IMR-90 (cell line): Measurements from ENCODE around the gene E2F4. TPM values are rescaled to one million over a fixed set of nuclear protein-coding genes. Genes with fewer than 3 reads are reported as not detected.

ENCODE experiments used
- ATAC-seq: fragments of 200-7000 bp; cut with Tn5 transposase; 2 replicates; pipeline ENCODE4 v1.9.1; 2020; ENCODE audit warnings: low read depth, mild to moderate bottlenecking, moderate library complexity
- BruUV-seq: library from RNA; stranded (reverse); fragments of 400-500 nt; replicated peaks from 2 replicates; lab custom pipeline; 2021; lab: Mats Ljungman, UMichigan
- CTCF ChIA-PET: fragments of 300-600 bp; formaldehyde crosslinking; extraction: SDS; loops from one replicate; lab custom pipeline; 2021; ENCODE audit warnings: antibody characterized with exemption; lab: Yijun Ruan, JAX
- POLR2A ChIA-PET: fragments of 300-600 bp; sonication (Branson Sonifier 250); formaldehyde crosslinking; loops from one replicate; lab custom pipeline; 2022; ENCODE audit warnings: antibody characterized with exemption; ENCODE audit not compliant: unreplicated experiment; lab: Charles Lee
- DNase-seq: peaks from one replicate; pipeline ENCODE4 v3.0.0; 2013
- H2AFZ ChIP-seq: replicated peaks from 2 replicates; pipeline ENCODE3; 2013; ENCODE audit warnings: low read length, mild to moderate bottlenecking; ENCODE audit not compliant: poor library complexity
- H2AK5ac ChIP-seq: 2 replicates; pipeline ENCODE4 v1.6.1; 2013; ENCODE audit warnings: low read depth, low read length, inconsistent platforms
- H2AK9ac ChIP-seq: replicated peaks from 2 replicates; pipeline ENCODE3; 2013; ENCODE audit warnings: mild to moderate bottlenecking, low read depth, low read length, moderate library complexity; ENCODE audit not compliant: poor library complexity
- H2BK120ac ChIP-seq: 2 replicates; pipeline ENCODE4 v1.6.1; 2013; ENCODE audit warnings: low read depth, low read length, inconsistent platforms
- H2BK15ac ChIP-seq: 3 replicates; pipeline ENCODE4 v1.6.1; 2013; ENCODE audit warnings: low read depth, low read length, inconsistent platforms
- H2BK20ac ChIP-seq: 2 replicates; pipeline ENCODE4 v1.6.1; 2013; ENCODE audit warnings: low read depth, mild to moderate bottlenecking, inconsistent platforms, low read length, moderate library complexity
- H2BK5ac ChIP-seq: 2 replicates; pipeline ENCODE4 v1.6.1; 2013; ENCODE audit warnings: mild to moderate bottlenecking, low read depth, low read length, inconsistent platforms; ENCODE audit not compliant: poor library complexity, severe bottlenecking
- H3K14ac ChIP-seq: replicated peaks from 2 replicates; pipeline ENCODE4 v1.6.1; 2013; ENCODE audit warnings: low read depth, low read length, inconsistent platforms
- H3K18ac ChIP-seq: 2 replicates; pipeline ENCODE4 v1.6.1; 2013; ENCODE audit warnings: low read depth, low read length, control low read depth
- H3K23ac ChIP-seq: 2 replicates; pipeline ENCODE4 v1.6.1; 2013; ENCODE audit warnings: low read depth, low read length, inconsistent platforms
- H3K27ac ChIP-seq: 2 replicates; pipeline ENCODE4 v1.5.1; 2013; ENCODE audit warnings: mild to moderate bottlenecking, control low read depth, low read length; ENCODE audit not compliant: insufficient read depth
- H3K27me3 ChIP-seq: 2 replicates; pipeline ENCODE4 v1.6.1; 2013; ENCODE audit warnings: low read length; ENCODE audit not compliant: control insufficient read depth, insufficient read depth
- H3K36me3 ChIP-seq: 2 replicates; pipeline ENCODE4 v1.6.1; 2013; ENCODE audit warnings: low read length, mixed read lengths; ENCODE audit not compliant: control insufficient read depth, insufficient read depth
- H3K4ac ChIP-seq: 2 replicates; pipeline ENCODE4 v1.6.1; 2013; ENCODE audit warnings: low read depth, low read length, inconsistent platforms
- H3K4me1 ChIP-seq: 2 replicates; pipeline ENCODE4 v1.6.1; 2013; ENCODE audit warnings: low read length, mixed read lengths; ENCODE audit not compliant: control insufficient read depth, insufficient read depth
- H3K4me2 ChIP-seq: 2 replicates; pipeline ENCODE4 v1.6.1; 2013; ENCODE audit warnings: low read depth, mild to moderate bottlenecking, control low read depth, low read length, moderate library complexity
- H3K4me3 ChIP-seq: 2 replicates; pipeline ENCODE4 v1.5.1; 2013; ENCODE audit warnings: low read depth, mild to moderate bottlenecking, control low read depth, low read length, moderate library complexity; ENCODE audit not compliant: insufficient read depth
- H3K56ac ChIP-seq: 2 replicates; pipeline ENCODE4 v1.6.1; 2013; ENCODE audit warnings: low read length, inconsistent platforms; ENCODE audit not compliant: insufficient read depth; ENCODE audit errors: extremely low read depth
- H3K79me1 ChIP-seq, 2 experiments: 2 replicates each; pipeline ENCODE4 v1.6.1; 2013; ENCODE audit warnings: low read length in 2 of 2, inconsistent platforms in 1 of 2, low read depth in 1 of 2
- H3K9ac ChIP-seq: 2 replicates; pipeline ENCODE4 v1.6.1; 2013; ENCODE audit warnings: low read depth, low read length, control low read depth
- H3K9me1 ChIP-seq: 2 replicates; pipeline ENCODE4 v1.6.1; 2013; ENCODE audit warnings: low read length, inconsistent platforms; ENCODE audit not compliant: insufficient read depth
- H3K9me3 ChIP-seq: 2 replicates; pipeline ENCODE4 v1.6.1; 2013; ENCODE audit warnings: low read length; ENCODE audit not compliant: control insufficient read depth, insufficient read depth
- H4K20me1 ChIP-seq: 2 replicates; pipeline ENCODE4 v1.6.1; 2013; ENCODE audit warnings: low read length, inconsistent platforms; ENCODE audit not compliant: insufficient read depth
- H4K5ac ChIP-seq: 2 replicates; pipeline ENCODE4 v1.6.1; 2013; ENCODE audit warnings: mild to moderate bottlenecking, low read depth, low read length, control low read depth
- H4K8ac ChIP-seq, 2 experiments: 2 replicates each; pipeline ENCODE4 v1.6.1; 2013; ENCODE audit warnings: low read depth in 2 of 2, low read length in 2 of 2, control low read depth in 1 of 2, inconsistent platforms in 1 of 2
- H4K91ac ChIP-seq: 2 replicates; pipeline ENCODE4 v1.6.1; 2013; ENCODE audit warnings: low read depth, low read length, inconsistent platforms; ENCODE audit not compliant: insufficient read depth
- BHLHE40 ChIP-seq: fragments of 150-350 bp; IDR thresholded peaks from 2 replicates; pipeline ENCODE4 v1.6.1; 2016; ENCODE audit warnings: mild to moderate bottlenecking, low read depth, low read length
- CEBPB ChIP-seq: IDR thresholded peaks from 2 replicates; pipeline ENCODE4 v1.6.1; 2012; ENCODE audit warnings: low read depth, low read length, improper control_type of control experiment
- CHD1 ChIP-seq: IDR thresholded peaks from 2 replicates; pipeline ENCODE4 v1.6.1; 2012; ENCODE audit warnings: low read depth, low read length, improper control_type of control experiment
- CTCF ChIP-seq: conservative IDR thresholded peaks from 2 replicates; pipeline ENCODE4 v1.5.1; 2012; ENCODE audit warnings: mild to moderate bottlenecking, low read depth, low read length, improper control_type of control experiment
- FOS ChIP-seq: fragments of 150-350 bp; IDR thresholded peaks from 2 replicates; pipeline ENCODE4 v1.6.1; 2016; ENCODE audit warnings: low read depth, low read length
- MAFK ChIP-seq: IDR thresholded peaks from 2 replicates; pipeline ENCODE4 v1.6.1; 2012; ENCODE audit warnings: low read depth, low read length, improper control_type of control experiment
- MAZ ChIP-seq: IDR thresholded peaks from 2 replicates; pipeline ENCODE4 v1.6.1; 2012; ENCODE audit warnings: low read depth, mild to moderate bottlenecking, low read length, improper control_type of control experiment, moderate library complexity, borderline replicate concordance
- MXI1 ChIP-seq: IDR thresholded peaks from 2 replicates; pipeline ENCODE4 v1.6.1; 2012; ENCODE audit warnings: low read depth, mild to moderate bottlenecking, low read length, moderate library complexity, borderline replicate concordance
- NFE2L2 ChIP-seq: fragments of 150-350 bp; IDR thresholded peaks from 2 replicates; pipeline ENCODE4 v1.6.1; 2016; ENCODE audit warnings: low read depth, mild to moderate bottlenecking, low read length
- POLR2A ChIP-seq: IDR thresholded peaks from 2 replicates; pipeline ENCODE4 v1.6.1; 2012; ENCODE audit warnings: mild to moderate bottlenecking, low read depth, low read length
- RAD21 ChIP-seq: IDR thresholded peaks from 2 replicates; pipeline ENCODE4 v1.6.1; 2012; ENCODE audit warnings: low read length, improper control_type of control experiment
- RCOR1 ChIP-seq: IDR thresholded peaks from 2 replicates; pipeline ENCODE4 v1.6.1; 2012; ENCODE audit warnings: mild to moderate bottlenecking, low read length, improper control_type of control experiment; ENCODE audit not compliant: insufficient replicate concordance
- RFX5 ChIP-seq: IDR thresholded peaks from 2 replicates; pipeline ENCODE4 v1.8.0; 2012; ENCODE audit warnings: low read depth, mild to moderate bottlenecking, low read length, moderate library complexity
- SMC3 ChIP-seq: fragments of 150-350 bp; IDR thresholded peaks from 2 replicates; pipeline ENCODE4 v1.6.1; 2016; ENCODE audit warnings: low read depth, mild to moderate bottlenecking, antibody characterized with exemption, low read length, moderate library complexity
- WGBS, 2 experiments: methylation state at CpG; one replicate each; pipeline versions ENCODE4 v1.1.5 to v1.1.7; 2013; ENCODE audit warnings: missing lambda C conversion rate in 2 of 2; ENCODE audit not compliant: insufficient read length in 1 of 2; ENCODE audit errors: extremely low coverage in 2 of 2; 5-methylcytosine and 5-hydroxymethylcytosine counted together
- dilution Hi-C: fragments of 300-500 bp; cut with HindIII; formaldehyde crosslinking; loops from one replicate; pipeline ENCODE4 v1.14.3; 2018; ENCODE audit warnings: low sequenced_read_pairs; ENCODE audit not compliant: unreplicated experiment
- in situ Hi-C: fragments of 300-500 bp; cut with MboI; formaldehyde crosslinking; loops from 3 replicates; pipeline ENCODE4 v1.14.3; 2019; ENCODE audit warnings: low sequenced_read_pairs, inconsistent platforms, mixed read lengths
- intact Hi-C: fragments of 100-400 bp; cut with micrococcal nuclease; formaldehyde crosslinking; loops from 2 replicates; pipeline ENCODE4 v1.10.0; 2022
- polyA plus RNA-seq, 3 experiments: library from polyadenylated mRNA; depleted of rRNA; stranded (reverse); fragments of >200 nt; gene quantifications; 2 replicates each; pipeline ENCODE4 v1.2.3, GENCODE V29; 2012; ENCODE audit warnings: low replicate concordance in 1 of 3
- total RNA-seq: library from RNA; depleted of rRNA; stranded (reverse); fragments of >200 nt; gene quantifications from 2 replicates; pipeline ENCODE4 v1.2.3, GENCODE V29; 2012
- TF ChIP-seq, protein P1 (sequence below): fragments of 150-350 bp; IDR thresholded peaks from 2 replicates; pipeline ENCODE4 v1.6.1; 2016; ENCODE audit warnings: low read depth, mild to moderate bottlenecking, low read length, moderate library complexity, borderline replicate concordance
- TF ChIP-seq, protein P2 (sequence below): fragments of 150-350 bp; IDR thresholded peaks from 2 replicates; pipeline ENCODE4 v1.6.1; 2017; ENCODE audit warnings: mild to moderate bottlenecking, antibody characterized with exemption, low read length, low read depth

Gene E2F4
- total and polyA plus RNA-seq, 2 of the 4 experiments (the other 2 are of a cell fraction) = 63.4 to 103 TPM

DNA sequence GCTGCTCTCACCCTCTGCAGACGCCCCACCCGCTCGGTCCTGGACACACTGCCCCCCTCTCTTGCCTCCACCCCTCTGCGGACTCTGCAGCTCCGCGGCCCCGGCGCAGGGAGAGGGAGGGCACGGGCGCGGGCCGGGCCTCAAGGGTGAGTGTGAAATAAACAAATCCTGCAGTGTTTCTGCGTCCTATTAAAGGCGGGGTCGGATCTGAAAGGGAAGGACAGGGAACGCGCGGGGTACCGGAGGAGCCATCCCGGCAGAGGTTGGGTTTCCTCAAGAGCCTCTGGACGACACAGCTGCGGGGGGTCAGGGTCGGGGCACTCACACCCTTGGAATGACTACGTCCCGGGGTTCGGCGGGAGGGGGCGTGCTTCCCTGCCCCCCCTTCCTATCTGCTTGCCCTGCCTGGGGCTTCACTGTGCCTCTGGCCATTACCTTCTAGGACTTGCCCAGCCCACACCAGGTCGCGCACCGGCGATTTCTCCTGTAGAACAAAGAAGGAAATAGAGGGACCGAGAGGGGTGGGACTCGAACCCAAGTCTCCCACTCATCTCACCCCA, 27.9 kb upstream of the E2F4 start:
- no peak overlapping the region for H3K4me3 ChIP-seq
- in situ Hi-C loops = no loop called here
- DNase-seq = no peak

More for the DNA sequence above, 27.9 kb upstream of the E2F4 start:
- H4K20me1 ChIP-seq = no peaks in the 10 kb centered on the region
- no peak overlapping the region for H3K18ac ChIP-seq
- ATAC-seq = peak; percentile 3; the same call in 1 of the 2 replicates
- no peak overlapping the region for H3K23ac ChIP-seq
- no peak overlapping the region; the same call in 1 of the 2 replicates for H4K5ac ChIP-seq
- peaks cover 0 to 19% of the 10 kb centered on the region in 2 experiments; a peak in 2 of 4 replicates for H3K79me1 ChIP-seq
- H3K27ac ChIP-seq = no peak overlapping the region
- H2AK5ac ChIP-seq = no peak overlapping the region
- no peak overlapping the region for H3K4ac ChIP-seq
- peaks cover 24% of the 10 kb centered on the region; the same call in 1 of the 2 replicates for H3K27me3 ChIP-seq
- H3K4me1 ChIP-seq = peaks cover 19% of the 10 kb centered on the region
- no peak overlapping the region for H3K14ac ChIP-seq
- H3K36me3 ChIP-seq = peaks cover 3% of the 10 kb centered on the region; the same call in 1 of the 2 replicates
- no peak overlapping the region for H2BK15ac ChIP-seq
- peak overlapping the region; percentile 83 for H2AFZ ChIP-seq
- TF ChIP-seq, protein P1, sequence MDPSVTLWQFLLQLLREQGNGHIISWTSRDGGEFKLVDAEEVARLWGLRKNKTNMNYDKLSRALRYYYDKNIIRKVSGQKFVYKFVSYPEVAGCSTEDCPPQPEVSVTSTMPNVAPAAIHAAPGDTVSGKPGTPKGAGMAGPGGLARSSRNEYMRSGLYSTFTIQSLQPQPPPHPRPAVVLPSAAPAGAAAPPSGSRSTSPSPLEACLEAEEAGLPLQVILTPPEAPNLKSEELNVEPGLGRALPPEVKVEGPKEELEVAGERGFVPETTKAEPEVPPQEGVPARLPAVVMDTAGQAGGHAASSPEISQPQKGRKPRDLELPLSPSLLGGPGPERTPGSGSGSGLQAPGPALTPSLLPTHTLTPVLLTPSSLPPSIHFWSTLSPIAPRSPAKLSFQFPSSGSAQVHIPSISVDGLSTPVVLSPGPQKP = no peak
- no peak for TF ChIP-seq MAFK
- no peak for TF ChIP-seq SMC3
- no peak for TF ChIP-seq RFX5
- TF ChIP-seq CTCF = no peak
- TF ChIP-seq POLR2A = no peak
- TF ChIP-seq, protein P2, sequence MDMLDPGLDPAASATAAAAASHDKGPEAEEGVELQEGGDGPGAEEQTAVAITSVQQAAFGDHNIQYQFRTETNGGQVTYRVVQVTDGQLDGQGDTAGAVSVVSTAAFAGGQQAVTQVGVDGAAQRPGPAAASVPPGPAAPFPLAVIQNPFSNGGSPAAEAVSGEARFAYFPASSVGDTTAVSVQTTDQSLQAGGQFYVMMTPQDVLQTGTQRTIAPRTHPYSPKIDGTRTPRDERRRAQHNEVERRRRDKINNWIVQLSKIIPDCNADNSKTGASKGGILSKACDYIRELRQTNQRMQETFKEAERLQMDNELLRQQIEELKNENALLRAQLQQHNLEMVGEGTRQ = no peak
- no peak for TF ChIP-seq NFE2L2
- TF ChIP-seq RCOR1 = no peak
- TF ChIP-seq MAZ = no peak
- no peak for TF ChIP-seq BHLHE40
- TF ChIP-seq CHD1 = no peak
- no peak for TF ChIP-seq MXI1
- TF ChIP-seq FOS = no peak
- no peak for TF ChIP-seq CEBPB
- TF ChIP-seq RAD21 = no peak
- ChIA-PET POLR2A (no interaction called here), CTCF (interaction anchor here (0.9 kb wide), 1 partner anchor 9 kb away, joined by 3 read pairs; no protein-coding TSS in a partner anchor)
- WGBS, 2 experiments = 13% methylated on average over 14 of the region's 34 CpGs; no CpG with 5 or more reads in 1 of the 2 experiments
- no peak overlapping the region for H3K56ac ChIP-seq
- dilution Hi-C loops = no loop called here
- H3K9ac ChIP-seq = no peak overlapping the region
- H2BK120ac ChIP-seq = no peak overlapping the region
- no peak overlapping the region for H2BK20ac ChIP-seq
- H2AK9ac ChIP-seq = peak overlapping the region; percentile 11
- H4K8ac ChIP-seq = no peak overlapping the region
- 0 out of 2 replicates have a peak, but pooled peaks cover 2% of the 10 kb centered on the region for H3K9me1 ChIP-seq
- intact Hi-C loops = no loop called here
- H4K91ac ChIP-seq = no peak overlapping the region
- H3K4me2 ChIP-seq = peak overlapping the region; percentile 9; the same call in 1 of the 2 replicates
- BruUV-seq = no TSS peak
- H2BK5ac ChIP-seq = no peak overlapping the region
- no peaks in the 10 kb centered on the region for H3K9me3 ChIP-seq
